GM18867 (cell line): ENCODE results near the gene C11orf68.

Experiments used
- ATAC-seq: cut with Tn5 transposase; IDR thresholded peaks from one replicate; pipeline ENCODE4 v1.9.1; 2021; ENCODE audit warnings: mild to moderate bottlenecking, moderate library complexity; ENCODE audit not compliant: unreplicated experiment

The C11orf68 gene

GRCh38 chr11:65944767-65945166, 25.9 kb upstream of the C11orf68 start:
- no peak for ATAC-seq

GRCh38 chr11:65944191-65944590, 25.3 kb upstream of the C11orf68 start:
- no peak for ATAC-seq

- ATAC-seq: no peak
Measured at GRCh38 chr11:65942531-65942930, 23.7 kb upstream of the C11orf68 start.

- no peak for ATAC-seq
Measured at GRCh38 chr11:65941720-65942310, 23.0 kb upstream of the C11orf68 start.

GRCh38 chr11:65937766-65938165, 18.9 kb upstream of the C11orf68 start:
- no peak for ATAC-seq

- ATAC-seq: no peak
Measured at GRCh38 chr11:65934014-65934413, 15.2 kb upstream of the C11orf68 start.

GRCh38 chr11:65932558-65932919, 13.7 kb upstream of the C11orf68 start:
- no peak for ATAC-seq

- no peak for ATAC-seq
Measured at GRCh38 chr11:65931773-65932557, 13.1 kb upstream of the C11orf68 start.

- ATAC-seq: no peak
Measured at GRCh38 chr11:65928667-65929066, 9.8 kb upstream of the C11orf68 start.

- peak; percentile 80 for ATAC-seq
Measured at GRCh38 chr11:65927904-65928397, 9.1 kb upstream of the C11orf68 start.

GRCh38 chr11:65925397-65925796, 6.5 kb upstream of the C11orf68 start:
- no peak for ATAC-seq

GRCh38 chr11:65922565-65922964, 3.7 kb upstream of the C11orf68 start:
- no peak for ATAC-seq

- no peak for ATAC-seq
Measured at GRCh38 chr11:65921876-65922275, 3.0 kb upstream of the C11orf68 start.

- no peak for ATAC-seq
Measured at GRCh38 chr11:65921033-65921555, 2.2 kb upstream of the C11orf68 start.

GRCh38 chr11:65920372-65920802, 1.5 kb upstream of the C11orf68 start:
- ATAC-seq: no peak

GRCh38 chr11:65919573-65920371, 910 bp upstream of the C11orf68 start:
- ATAC-seq: peak; percentile 36

- ATAC-seq: peak; percentile 79
Measured at GRCh38 chr11:65919141-65919572, 295 bp upstream of the C11orf68 start, which contains the start of gene DRAP1. TSS of gene DRAP1 (plus strand) at chr11:65919426. CDS start at chr11:65919502, 76 bp downstream.

- no peak for ATAC-seq
Measured at GRCh38 chr11:65917434-65918210, 1.2 kb downstream of the C11orf68 start.

- ATAC-seq: no peak
Measured at GRCh38 chr11:65917077-65917433, 1.8 kb downstream of the C11orf68 start.

- no peak for ATAC-seq
Measured at GRCh38 chr11:65916391-65916790, 2.5 kb downstream of the C11orf68 start.
